ELF-1 (cell line): Measurements from ENCODE around the gene FBN3.
"Not testable (repeated sequence)": the region's sequence is repeated elsewhere in the genome, so short reads cannot be mapped to it uniquely, and the experiment has no call there.

ENCODE experiments used
- DNase-seq: peaks from one replicate; pipeline ENCODE4 v3.0.0-alpha.2; 2016; ENCODE audit warnings: low read depth, low spot score

The FBN3 gene

DNA sequence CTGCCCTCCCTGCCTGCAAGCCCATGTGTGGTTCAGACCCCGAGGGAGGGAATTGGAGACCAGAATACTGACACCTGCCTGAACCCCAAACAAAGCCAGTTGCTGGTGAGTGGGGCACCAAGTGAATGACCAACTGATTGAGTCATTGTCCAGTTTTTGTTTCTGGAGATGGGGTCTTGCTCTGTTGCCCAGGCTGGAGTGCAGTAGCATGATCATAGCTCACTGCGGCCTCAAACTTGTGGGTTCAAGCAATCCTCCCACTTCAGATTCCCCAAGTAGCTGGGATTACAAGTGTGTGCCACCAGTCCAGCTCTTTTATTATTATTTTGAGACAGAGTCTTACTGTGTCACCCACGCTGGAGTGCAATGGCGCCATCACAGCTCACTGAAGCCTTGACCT lies 92.9 kb downstream of the FBN3 start:
- DNase-seq: no peak

DNA sequence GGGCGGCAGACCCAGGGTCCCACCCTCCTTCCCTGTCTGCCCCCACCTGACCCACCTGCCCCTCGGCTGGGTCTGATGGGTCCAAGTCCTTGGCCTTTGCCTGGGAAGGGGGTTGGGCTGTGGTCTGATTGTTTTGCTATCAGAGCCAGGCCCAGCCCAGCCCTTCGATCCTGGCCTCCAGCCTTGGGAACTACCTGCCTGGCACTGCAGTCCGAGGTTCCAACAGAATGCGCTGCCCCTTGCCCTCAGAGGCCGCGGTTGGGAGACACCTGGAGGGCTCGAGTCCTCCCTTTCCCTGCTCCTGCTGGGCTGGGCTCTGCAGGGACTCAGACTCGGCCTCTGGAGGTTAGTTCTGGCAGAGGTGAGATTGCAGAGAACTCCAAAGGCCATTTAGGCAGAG lies 95.2 kb downstream of the FBN3 start:
- DNase-seq: peak; percentile 28

- no peak for DNase-seq
These were observed 96.9 kb downstream of the FBN3 start, which contains the start of gene CCL25 for GRCh38 chr19:8052464-8052859. TSS of gene CCL25 (plus strand) at chr19:8052760. CDS start at chr19:8053050, 290 bp downstream.

GRCh38 chr19:8050274-8051096 lies 98.9 kb downstream of the FBN3 start:
- peak; percentile 99 for DNase-seq

GRCh38 chr19:8046569-8047165 lies 102.7 kb downstream of the FBN3 start:
- no peak for DNase-seq

- DNase-seq: no peak
These were observed 103.4 kb downstream of the FBN3 start for GRCh38 chr19:8045872-8046568.

DNA sequence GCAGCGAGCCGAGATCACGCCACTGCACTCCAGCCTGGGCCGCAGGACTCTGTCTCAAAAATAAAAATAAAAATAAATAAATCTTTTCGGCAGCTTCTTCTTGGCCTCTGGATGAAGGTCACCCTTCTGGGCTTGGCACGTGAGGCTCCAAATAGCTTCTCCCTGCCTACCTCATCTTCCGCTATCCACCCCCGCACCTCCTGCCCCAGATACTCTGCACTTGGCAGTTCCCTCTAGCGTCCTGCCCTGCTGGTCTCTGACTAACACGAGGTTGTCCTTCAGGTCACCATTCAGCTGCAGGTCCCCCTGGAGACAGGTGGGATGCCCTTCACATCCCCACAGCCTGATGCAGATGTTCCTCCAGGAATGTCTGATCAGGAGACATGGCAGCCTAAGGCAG lies 105.4 kb downstream of the FBN3 start:
- DNase-seq: no peak

- no peak for DNase-seq
These were observed 106.5 kb downstream of the FBN3 start for GRCh38 chr19:8042900-8043299.

- DNase-seq: no peak
These were observed 107.9 kb downstream of the FBN3 start for GRCh38 chr19:8041531-8041931.

DNA sequence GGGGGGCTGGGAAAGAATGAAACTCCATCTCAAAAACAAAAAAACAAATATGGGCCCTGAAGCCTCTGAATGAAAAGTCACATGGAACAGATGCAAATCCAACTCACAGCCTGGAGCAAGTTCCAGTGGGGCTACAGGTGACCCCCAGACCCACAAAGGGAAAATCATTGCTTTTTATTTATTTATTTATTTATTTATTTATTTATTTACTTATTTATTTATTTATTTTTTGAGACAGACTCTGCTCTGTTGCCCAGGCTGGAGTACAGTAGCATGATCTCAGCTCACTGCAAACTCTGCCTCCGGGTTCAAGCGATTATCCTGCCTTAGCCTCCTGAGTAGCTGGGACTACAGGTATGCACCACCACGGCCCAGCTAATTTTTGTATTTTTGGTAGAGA lies 110.2 kb downstream of the FBN3 start:
- DNase-seq: no peak

- DNase-seq: no peak
These were observed 110.6 kb downstream of the FBN3 start for GRCh38 chr19:8038815-8039214.

- DNase-seq: no peak
These were observed 112.8 kb downstream of the FBN3 start for GRCh38 chr19:8036434-8037099.

DNA sequence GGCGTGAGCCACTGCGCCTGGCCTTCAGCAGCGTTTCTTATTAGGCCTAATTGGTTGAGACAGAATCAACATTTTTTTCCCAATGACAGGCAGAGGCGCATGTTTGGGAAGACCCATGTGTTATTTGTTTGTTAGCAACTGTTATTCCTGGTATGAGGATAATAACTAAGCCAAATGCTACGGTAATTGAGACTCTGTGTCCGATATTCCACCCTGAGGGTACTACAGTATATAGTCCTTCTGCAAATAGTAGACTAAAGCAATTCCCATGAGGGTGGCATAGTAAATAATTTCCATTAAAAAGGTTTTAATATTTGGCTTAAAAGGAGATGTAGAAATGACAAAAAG lies 115.2 kb downstream of the FBN3 start:
- no peak for DNase-seq

DNA sequence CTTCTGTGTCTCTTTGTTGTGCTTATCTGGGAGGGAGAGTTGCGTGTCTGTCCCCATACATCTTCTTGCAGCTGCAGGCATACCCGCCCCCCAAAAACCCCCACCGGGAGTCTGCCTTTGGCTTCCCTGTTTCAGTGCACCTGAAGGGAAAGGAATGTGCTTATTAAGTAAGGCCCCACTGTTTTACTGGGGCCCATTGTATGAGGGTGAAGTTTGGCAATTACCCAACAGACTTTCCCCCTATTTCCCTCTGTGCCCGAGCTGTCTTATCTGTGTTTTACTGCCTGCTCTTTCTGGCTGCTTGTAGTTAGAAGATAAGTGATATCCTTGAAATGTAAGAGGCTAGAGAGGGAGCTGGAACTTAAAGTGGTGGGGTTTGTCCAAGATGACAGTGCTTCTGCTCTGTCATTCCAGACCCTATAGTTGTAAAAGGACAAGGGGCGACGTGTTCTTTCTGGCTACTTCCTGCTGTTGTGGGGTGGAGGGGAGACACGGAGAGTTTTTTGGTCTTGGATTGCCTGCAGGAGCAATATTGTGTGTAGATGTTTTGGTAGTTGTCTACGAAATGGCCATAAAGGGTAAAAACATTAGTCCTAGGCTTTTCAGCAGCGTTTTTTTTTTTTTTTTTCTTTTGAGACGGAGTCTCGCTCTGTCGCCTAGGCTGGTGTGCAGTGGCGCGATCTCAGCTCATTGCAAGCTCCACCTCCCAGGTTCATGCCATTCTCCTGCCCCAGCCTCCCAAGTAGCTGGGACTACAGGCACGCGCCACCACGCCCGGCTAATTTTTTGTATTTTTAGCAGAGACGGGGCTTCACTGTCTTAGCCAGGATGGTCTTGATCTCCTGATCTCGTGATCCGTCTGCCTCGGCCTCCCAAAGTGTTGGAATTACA lies 115.9 kb downstream of the FBN3 start:
- peak; percentile 56 for DNase-seq

DNA sequence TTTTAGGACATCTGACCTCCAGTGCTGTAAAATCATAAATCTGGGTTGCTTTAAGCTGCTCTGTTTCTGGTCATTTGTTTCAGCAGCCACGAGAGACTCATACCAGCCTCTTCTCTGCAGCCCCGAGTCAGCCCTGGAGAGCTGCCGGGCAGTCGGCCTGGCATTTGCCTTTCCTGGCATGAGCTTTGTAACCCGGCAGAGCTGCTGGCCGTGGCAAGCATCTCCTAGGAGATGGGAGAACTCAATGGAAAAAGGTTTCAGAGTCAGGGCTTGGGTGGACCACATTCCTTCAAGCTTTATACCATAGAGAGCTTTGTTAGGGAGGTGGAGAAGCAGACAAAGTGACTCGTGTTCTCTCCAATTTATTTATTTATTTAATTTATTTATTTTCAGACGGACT lies 118.4 kb downstream of the FBN3 start:
- no peak for DNase-seq

DNA sequence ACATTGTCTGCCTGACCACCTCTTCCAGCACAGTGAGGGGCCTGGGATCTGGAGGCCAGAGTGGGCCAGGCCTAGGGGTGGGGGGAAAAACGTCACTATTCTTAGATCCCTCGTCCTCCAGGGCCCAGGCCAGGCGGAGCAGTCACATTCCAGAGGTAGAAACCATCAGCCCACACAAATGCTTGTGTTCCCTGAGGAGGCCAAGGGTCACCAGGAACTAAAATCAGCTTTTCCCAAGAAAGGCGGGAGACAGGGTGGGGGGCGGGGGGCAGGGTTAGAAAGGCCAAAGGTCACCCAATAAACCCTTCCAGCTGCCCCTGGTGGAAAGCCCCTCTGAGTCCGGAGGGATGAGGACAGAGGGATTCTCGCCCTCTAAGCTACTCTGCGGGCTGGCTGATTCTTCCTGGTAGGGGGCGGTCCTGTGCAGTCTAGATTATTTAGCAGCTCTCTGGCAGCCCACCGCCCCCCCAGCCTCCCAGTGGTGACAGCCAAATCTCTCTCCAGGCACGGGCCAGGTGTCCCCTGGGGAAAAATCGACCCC lies 120.4 kb downstream of the FBN3 start:
- peak; percentile 93 for DNase-seq

DNA sequence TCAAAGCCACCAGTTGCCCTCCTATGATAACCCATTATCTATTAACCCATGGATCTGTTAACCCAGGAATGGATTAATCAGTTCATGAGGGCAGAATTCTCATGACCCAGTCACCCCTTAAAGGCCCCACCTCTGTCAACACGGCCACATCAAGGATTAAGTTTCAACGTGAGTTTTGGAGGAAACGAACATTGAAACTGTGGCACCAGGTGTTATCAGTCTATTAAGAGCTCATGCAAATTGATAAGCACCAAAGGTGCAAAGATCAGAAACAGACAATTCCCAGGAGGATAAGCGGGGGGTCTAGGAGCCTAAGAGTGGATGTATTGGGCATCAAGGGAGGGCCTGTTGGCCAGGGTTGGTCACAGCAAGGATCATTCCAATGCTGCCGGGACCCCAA lies 124.1 kb downstream of the FBN3 start:
- no peak for DNase-seq

GRCh38 chr19:8024256-8024655 lies 125.1 kb downstream of the FBN3 start:
- not testable (repeated sequence) for DNase-seq

GRCh38 chr19:8023371-8023770 lies 126.0 kb downstream of the FBN3 start:
- no peak for DNase-seq

DNA sequence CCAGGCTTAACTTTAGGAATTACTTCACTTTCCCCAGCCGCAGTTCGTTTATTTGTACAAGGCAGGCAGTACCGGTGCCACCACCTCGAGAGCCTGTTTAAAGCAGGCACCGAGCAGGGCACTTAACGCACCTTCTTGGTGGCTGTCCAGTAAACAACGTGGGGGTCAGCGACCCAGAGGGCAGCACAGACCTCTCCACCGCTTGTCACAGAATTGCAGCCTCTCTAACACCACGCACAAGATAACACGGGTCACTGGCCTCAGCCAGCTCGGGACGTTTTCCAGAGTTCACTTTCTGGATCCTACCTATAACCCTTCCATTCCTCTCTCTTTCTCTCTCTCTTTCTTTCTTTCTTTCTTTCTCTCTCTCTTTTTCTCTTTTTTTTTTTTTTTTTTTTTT lies 127.1 kb downstream of the FBN3 start:
- no peak for DNase-seq

GRCh38 chr19:8021374-8021773 lies 128.0 kb downstream of the FBN3 start:
- no peak for DNase-seq
